ENCODE data around the gene TOR1AIP1.

TOR1AIP1 gene

DNA sequence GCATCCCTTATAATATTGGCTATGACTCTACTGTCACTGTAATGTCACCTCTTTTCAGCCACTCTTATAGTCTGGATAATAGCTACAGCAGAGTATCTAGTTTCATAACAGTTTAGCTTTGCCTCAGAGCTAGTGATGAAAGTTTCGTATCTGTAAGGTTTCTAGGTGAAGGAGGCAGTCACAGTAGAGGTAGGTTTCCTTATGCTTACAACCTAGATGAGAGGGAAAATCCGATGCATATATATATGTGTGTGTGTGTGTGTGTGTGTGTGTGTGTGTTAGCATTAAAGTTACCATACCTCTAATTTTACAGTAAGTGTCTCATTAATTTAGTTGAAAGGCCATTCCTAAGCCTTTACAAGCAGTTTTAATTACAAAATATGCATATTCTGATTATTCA, 2.3 kb upstream of the TOR1AIP1 start:
- H3K36me3 ChIP-seq (ENCODE audit: low read depth): peaks cover 25% of the 10 kb centered on the region
- TF ChIP-seq, protein P1, sequence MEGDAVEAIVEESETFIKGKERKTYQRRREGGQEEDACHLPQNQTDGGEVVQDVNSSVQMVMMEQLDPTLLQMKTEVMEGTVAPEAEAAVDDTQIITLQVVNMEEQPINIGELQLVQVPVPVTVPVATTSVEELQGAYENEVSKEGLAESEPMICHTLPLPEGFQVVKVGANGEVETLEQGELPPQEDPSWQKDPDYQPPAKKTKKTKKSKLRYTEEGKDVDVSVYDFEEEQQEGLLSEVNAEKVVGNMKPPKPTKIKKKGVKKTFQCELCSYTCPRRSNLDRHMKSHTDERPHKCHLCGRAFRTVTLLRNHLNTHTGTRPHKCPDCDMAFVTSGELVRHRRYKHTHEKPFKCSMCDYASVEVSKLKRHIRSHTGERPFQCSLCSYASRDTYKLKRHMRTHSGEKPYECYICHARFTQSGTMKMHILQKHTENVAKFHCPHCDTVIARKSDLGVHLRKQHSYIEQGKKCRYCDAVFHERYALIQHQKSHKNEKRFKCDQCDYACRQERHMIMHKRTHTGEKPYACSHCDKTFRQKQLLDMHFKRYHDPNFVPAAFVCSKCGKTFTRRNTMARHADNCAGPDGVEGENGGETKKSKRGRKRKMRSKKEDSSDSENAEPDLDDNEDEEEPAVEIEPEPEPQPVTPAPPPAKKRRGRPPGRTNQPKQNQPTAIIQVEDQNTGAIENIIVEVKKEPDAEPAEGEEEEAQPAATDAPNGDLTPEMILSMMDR (IDR thresholded peaks at IDR 0.05; ENCODE audit: poor library complexity, severe bottlenecking): no peak
- peaks cover 20% of the 10 kb centered on the region for H3K4me1 ChIP-seq (ENCODE audit: insufficient read depth, poor library complexity, severe bottlenecking)
- H3K27ac ChIP-seq (ENCODE audit: poor library complexity, severe bottlenecking): no peak overlapping the region
- no peak overlapping the region for H3K4me3 ChIP-seq (ENCODE audit: severe bottlenecking)
- no peaks in the 10 kb centered on the region for H3K9me3 ChIP-seq (ENCODE audit: severe bottlenecking)
- ATAC-seq (ENCODE audit: low read depth): no peak
- DNase-seq (ENCODE audit: low spot score): no peak
- H3K27me3 ChIP-seq (ENCODE audit: insufficient read depth, poor library complexity, severe bottlenecking): no peaks in the 10 kb centered on the region

DNA sequence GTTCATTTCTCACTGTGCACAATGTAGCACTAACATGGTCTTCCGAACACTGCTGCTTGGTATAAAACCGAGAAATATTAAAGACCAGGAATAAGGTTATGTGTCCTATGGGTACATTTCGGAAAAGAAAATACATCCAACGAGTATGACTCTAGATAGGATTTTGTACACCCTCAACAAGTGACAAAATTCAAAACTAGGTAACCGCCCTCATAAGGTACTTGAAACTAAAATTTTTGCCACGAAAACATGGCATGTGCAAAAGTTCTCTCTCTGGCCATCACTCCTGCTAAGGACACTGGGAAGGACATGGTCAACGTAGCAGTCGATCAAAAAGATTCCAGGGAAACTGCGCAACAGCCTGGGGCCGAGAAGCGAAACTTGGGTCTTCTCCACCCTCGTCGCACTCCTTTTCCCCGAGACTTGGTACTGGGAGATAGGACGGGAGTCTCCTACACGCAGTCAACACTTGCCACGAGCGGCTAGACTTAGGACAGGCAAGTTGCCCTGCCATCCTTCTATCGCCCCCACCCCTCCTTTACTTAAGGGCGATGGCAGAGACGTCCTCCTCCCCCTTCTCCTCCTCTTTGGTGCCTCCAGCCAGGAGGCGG, 338 bp upstream of the TOR1AIP1 start:
- peak overlapping the region; percentile 70 for H3K4me3 ChIP-seq (ENCODE audit: severe bottlenecking)
- peaks cover 29% of the 10 kb centered on the region for H3K36me3 ChIP-seq (ENCODE audit: low read depth)
- DNase-seq (ENCODE audit: low spot score) (no peak), ATAC-seq (ENCODE audit: low read depth) (no peak)
- H3K4me1 ChIP-seq (ENCODE audit: insufficient read depth, poor library complexity, severe bottlenecking): peaks cover 12% of the 10 kb centered on the region
- TF ChIP-seq, protein P1 (IDR thresholded peaks at IDR 0.05; ENCODE audit: poor library complexity, severe bottlenecking): no peak
- H3K27me3 ChIP-seq (ENCODE audit: insufficient read depth, poor library complexity, severe bottlenecking): no peaks in the 10 kb centered on the region
- H3K27ac ChIP-seq (ENCODE audit: poor library complexity, severe bottlenecking): peak overlapping the region; percentile 90
- no peaks in the 10 kb centered on the region for H3K9me3 ChIP-seq (ENCODE audit: severe bottlenecking)

DNA sequence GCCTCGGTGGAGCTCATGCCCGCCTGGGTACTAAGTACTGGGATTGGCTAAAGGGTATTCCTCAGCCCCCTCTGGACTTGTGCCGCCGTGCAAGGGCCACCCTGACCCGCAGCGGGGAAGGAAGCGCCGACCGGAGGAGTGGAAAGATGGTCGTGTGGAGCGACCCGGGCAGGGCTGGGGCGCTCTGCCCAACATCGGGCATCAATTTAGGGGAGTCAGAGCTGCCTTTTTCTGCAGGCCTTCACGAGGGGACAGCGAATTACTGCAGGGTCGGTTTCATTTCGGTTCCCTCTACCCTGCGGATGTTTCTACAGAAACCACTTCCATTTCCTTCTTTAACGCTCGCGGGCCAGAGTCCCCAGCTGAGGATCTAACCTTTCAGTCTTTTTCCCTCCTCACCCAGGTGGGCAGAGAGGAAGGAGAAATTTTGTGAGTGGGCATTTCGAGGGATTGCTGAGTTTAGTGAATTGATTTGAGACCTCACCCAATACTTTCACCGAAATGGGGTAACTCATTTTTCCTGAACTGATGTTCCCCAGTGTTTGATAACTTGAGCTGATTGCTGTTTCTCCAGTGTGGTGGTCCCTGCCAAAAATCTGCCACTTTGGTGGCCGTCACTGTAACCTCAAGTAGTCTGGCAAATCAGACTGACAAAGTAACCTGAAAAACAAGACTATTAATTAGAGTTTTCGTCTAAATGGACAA, 1.1 kb downstream of the TOR1AIP1 start:
- Histone ChIP-seq H3K4me1 (ENCODE audit: insufficient read depth, poor library complexity, severe bottlenecking) (peaks cover 12% of the 10 kb centered on the region), H3K27ac (ENCODE audit: poor library complexity, severe bottlenecking) (peak overlapping the region; percentile 90), H3K27me3 (ENCODE audit: insufficient read depth, poor library complexity, severe bottlenecking) (no peaks in the 10 kb centered on the region), H3K9me3 (ENCODE audit: severe bottlenecking) (no peaks in the 10 kb centered on the region), H3K4me3 (ENCODE audit: severe bottlenecking) (peak overlapping the region; percentile 70), H3K36me3 (ENCODE audit: low read depth) (peaks cover 31% of the 10 kb centered on the region)
- no peak for DNase-seq (ENCODE audit: low spot score)
- TF ChIP-seq, protein P1 (IDR thresholded peaks at IDR 0.05; ENCODE audit: poor library complexity, severe bottlenecking): no peak
- ATAC-seq (ENCODE audit: low read depth): no peak

DNA sequence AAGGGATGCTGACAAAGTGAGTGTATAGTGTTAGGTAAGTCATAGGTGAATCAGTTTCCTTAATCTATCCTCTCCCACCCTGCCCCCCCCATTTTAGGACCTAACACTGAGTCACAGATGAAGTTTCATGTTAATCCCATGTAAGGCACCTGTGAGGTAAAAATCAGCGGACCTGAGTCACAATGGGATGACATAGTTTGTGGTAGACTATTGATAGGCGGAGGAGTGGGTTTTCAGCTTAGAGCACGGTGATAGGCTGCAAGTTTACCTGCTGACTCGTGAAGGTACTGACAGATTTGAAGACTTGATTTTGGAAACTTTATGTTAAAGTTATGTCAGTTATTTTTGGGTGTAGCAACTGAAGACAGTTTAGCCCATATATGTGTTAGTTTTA, 1.7 kb downstream of the TOR1AIP1 start:
- H3K4me3 ChIP-seq (ENCODE audit: severe bottlenecking): peak overlapping the region; percentile 70
- no peaks in the 10 kb centered on the region for H3K9me3 ChIP-seq (ENCODE audit: severe bottlenecking)
- DNase-seq (ENCODE audit: low spot score) (peak; percentile 65), ATAC-seq (ENCODE audit: low read depth) (peak; percentile 59)
- TF ChIP-seq, protein P1 (IDR thresholded peaks at IDR 0.05; ENCODE audit: poor library complexity, severe bottlenecking): no peak
- H3K27me3 ChIP-seq (ENCODE audit: insufficient read depth, poor library complexity, severe bottlenecking): no peaks in the 10 kb centered on the region
- H3K27ac ChIP-seq (ENCODE audit: poor library complexity, severe bottlenecking): peak overlapping the region; percentile 90
- H3K36me3 ChIP-seq (ENCODE audit: low read depth): peaks cover 37% of the 10 kb centered on the region
- peaks cover 12% of the 10 kb centered on the region for H3K4me1 ChIP-seq (ENCODE audit: insufficient read depth, poor library complexity, severe bottlenecking)

DNA sequence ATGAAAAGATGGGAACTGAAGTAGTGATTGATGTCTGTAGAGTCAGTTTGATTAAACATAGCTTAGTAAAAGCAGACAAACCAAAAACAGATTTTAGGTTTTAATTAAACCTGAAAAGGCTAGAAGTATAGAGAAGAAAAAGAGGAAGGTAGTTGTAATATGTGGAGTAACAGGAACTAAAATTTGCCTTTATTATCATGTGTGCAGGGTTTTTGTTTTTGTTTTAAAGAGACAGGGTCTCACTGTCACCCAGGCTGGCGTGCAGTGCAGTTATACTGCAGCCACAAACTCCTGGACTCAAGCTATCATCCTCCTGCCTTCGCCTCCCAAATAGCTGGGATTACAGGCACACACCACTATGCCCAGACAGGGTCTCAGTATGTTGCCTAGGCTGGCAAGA, 6.0 kb downstream of the TOR1AIP1 start:
- no peak overlapping the region for H3K27ac ChIP-seq (ENCODE audit: poor library complexity, severe bottlenecking)
- H3K9me3 ChIP-seq (ENCODE audit: severe bottlenecking): no peaks in the 10 kb centered on the region
- TF ChIP-seq, protein P1 (IDR thresholded peaks at IDR 0.05; ENCODE audit: poor library complexity, severe bottlenecking): no peak
- H3K4me3 ChIP-seq (ENCODE audit: severe bottlenecking): no peak overlapping the region
- no peak for DNase-seq (ENCODE audit: low spot score)
- H3K4me1 ChIP-seq (ENCODE audit: insufficient read depth, poor library complexity, severe bottlenecking): peaks cover 4% of the 10 kb centered on the region
- H3K36me3 ChIP-seq (ENCODE audit: low read depth): peaks cover 78% of the 10 kb centered on the region
- no peaks in the 10 kb centered on the region for H3K27me3 ChIP-seq (ENCODE audit: insufficient read depth, poor library complexity, severe bottlenecking)
- ATAC-seq (ENCODE audit: low read depth): no peak

Measured in RWPE2 (cell line).